Lower leg skin (tissue), 4 donors: ENCODE data around the gene CATSPERB. TPM values are rescaled to one million over a fixed set of nuclear protein-coding genes. Genes with fewer than 3 reads are reported as not detected.

Experiments
- DNase-seq, 2 donors: peaks; one replicate each; pipeline ENCODE4 v3.0.0-alpha.2; 2019; ENCODE audit warnings: low spot score in 2 of 2
- H3K4me3 ChIP-seq: fragments of 200-600 bp; sonication (generic); 2 replicates; pipeline ENCODE4 v1.5.1; 2017; ENCODE audit warnings: mild to moderate bottlenecking, low read depth; ENCODE audit not compliant: poor library complexity, severe bottlenecking
- CTCF ChIP-seq, 3 donors: fragments of 450-650 bp; IDR thresholded peaks; one replicate each; pipeline ENCODE4 v1.5.1; 2016; ENCODE audit warnings: antibody characterized with exemption in 3 of 3, mild to moderate bottlenecking in 3 of 3, moderate library complexity in 2 of 3
- POLR2A ChIP-seq, 2 donors: fragments of 450-650 bp; IDR thresholded peaks; one replicate each; pipeline ENCODE4 v1.6.1; 2016 to 2017; ENCODE audit warnings: antibody characterized with exemption in 2 of 2, mild to moderate bottlenecking in 1 of 2, moderate library complexity in 1 of 2
- WGBS, 2 donors: methylation state at CpG; one replicate each; pipeline ENCODE4 v1.1.5; 2018; 5-methylcytosine and 5-hydroxymethylcytosine counted together
- intact Hi-C: fragments of 100-400 bp; cut with DNase I; formaldehyde crosslinking; loops from one replicate; pipeline ENCODE4 v1.15.0; 2023; ENCODE audit warnings: low total_unique reads
- total RNA-seq, 4 donors: library from RNA; depleted of rRNA; stranded (reverse); fragments of >200 nt; gene quantifications; one replicate each; pipeline ENCODE4 v1.1.0, GENCODE V29; 2016

CATSPERB gene
- total RNA-seq, 4 donors from 2014 or later = 0.21 to 1.3 (median 0.44) TPM

- no peak for DNase-seq
- intact Hi-C loops = no loop called here
- no peak for TF ChIP-seq POLR2A (IDR thresholded peaks at IDR 0.05)
- TF ChIP-seq CTCF (IDR thresholded peaks at IDR 0.05) = no peak
- no peak overlapping the region for H3K4me3 ChIP-seq
Observed at GRCh38 chr14:91722386-91722785, 9.5 kb downstream of the CATSPERB start.

- no peak for DNase-seq
- H3K4me3 ChIP-seq = no peak overlapping the region
- WGBS, 2 donors = 43 to 45% methylated on average over 3 of the region's 3 CpGs
- intact Hi-C loops = no loop called here
- TF ChIP-seq POLR2A (IDR thresholded peaks at IDR 0.05) = no peak
- TF ChIP-seq CTCF (IDR thresholded peaks at IDR 0.05) = no peak
Observed at GRCh38 chr14:91719839-91720238, 12.0 kb downstream of the CATSPERB start.

GRCh38 chr14:91716999-91717398 lies 14.9 kb downstream of the CATSPERB start:
- TF ChIP-seq POLR2A (IDR thresholded peaks at IDR 0.05) = no peak
- no peak for TF ChIP-seq CTCF (IDR thresholded peaks at IDR 0.05)
- intact Hi-C loops = no loop called here

GRCh38 chr14:91714805-91715204 lies 17.1 kb downstream of the CATSPERB start:
- TF ChIP-seq POLR2A (IDR thresholded peaks at IDR 0.05) = no peak
- 73 to 77% methylated on average over 6 of the region's 6 CpGs for WGBS, 2 donors
- no peak overlapping the region for H3K4me3 ChIP-seq
- intact Hi-C loops = no loop called here
- no peak for DNase-seq

More at GRCh38 chr14:91716999-91717398, 14.9 kb downstream of the CATSPERB start:
- WGBS, 2 donors = 80% methylated on average over 1 of the region's 1 CpG
- DNase-seq = no peak
- no peak overlapping the region for H3K4me3 ChIP-seq

GRCh38 chr14:91708795-91709194 lies 23.1 kb downstream of the CATSPERB start:
- no peak for TF ChIP-seq CTCF (IDR thresholded peaks at IDR 0.05)
- TF ChIP-seq POLR2A (IDR thresholded peaks at IDR 0.05) = no peak
- 93 to 94% methylated on average over 3 of the region's 3 CpGs for WGBS, 2 donors
- DNase-seq = no peak
- intact Hi-C loops = no loop called here
- no peak overlapping the region for H3K4me3 ChIP-seq

- intact Hi-C loops = no loop called here
- TF ChIP-seq CTCF (IDR thresholded peaks at IDR 0.05) = no peak
- TF ChIP-seq POLR2A (IDR thresholded peaks at IDR 0.05) = no peak
- no peak for DNase-seq
Observed at GRCh38 chr14:91706996-91707395, 24.9 kb downstream of the CATSPERB start.

More at GRCh38 chr14:91706996-91707395, 24.9 kb downstream of the CATSPERB start:
- H3K4me3 ChIP-seq = no peak overlapping the region
